Measurements from ENCODE around the gene PNISR.

The PNISR gene

DNA sequence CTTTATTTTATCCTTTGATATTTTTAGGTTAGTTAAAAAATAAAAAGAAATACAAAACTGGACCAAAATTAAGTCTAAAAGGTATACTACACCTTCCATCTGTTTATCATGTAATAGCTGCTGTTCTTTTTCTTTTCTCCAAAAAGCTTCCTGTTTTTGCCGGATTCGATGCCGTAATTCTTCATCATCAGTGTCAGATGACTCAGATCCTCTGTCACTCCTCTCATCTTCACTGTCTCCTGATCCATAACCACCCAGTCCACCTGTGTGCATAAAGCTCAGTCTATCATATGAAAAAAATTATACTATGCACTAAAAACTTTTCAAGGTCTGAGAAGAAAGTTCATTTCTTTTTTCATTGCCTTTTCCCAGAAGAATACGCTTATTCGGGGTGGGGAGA, 22.7 kb downstream of the PNISR start:
- H3K36me3 ChIP-seq (ENCODE audit: insufficient read depth, low read length), result peaks cover 65% of the 10 kb centered on the region
- no peak overlapping the region for H3K9ac ChIP-seq (ENCODE audit: low read length)
- no peak overlapping the region for H3K27ac ChIP-seq (ENCODE audit: low read depth, low read length)
- no peaks in the 10 kb centered on the region for H3K27me3 ChIP-seq (ENCODE audit: control insufficient read depth in 1 of 2, insufficient read depth in 2 of 2, low read length in 2 of 2)
- no peaks in the 10 kb centered on the region for H3K9me3 ChIP-seq (ENCODE audit: low read length)
- H3K4me3 ChIP-seq (ENCODE audit: low read depth in 1 of 2, low read length in 2 of 2), result no peak overlapping the region
- H3K4me1 ChIP-seq (ENCODE audit: insufficient read depth, low read length), result no peaks in the 10 kb centered on the region

DNA sequence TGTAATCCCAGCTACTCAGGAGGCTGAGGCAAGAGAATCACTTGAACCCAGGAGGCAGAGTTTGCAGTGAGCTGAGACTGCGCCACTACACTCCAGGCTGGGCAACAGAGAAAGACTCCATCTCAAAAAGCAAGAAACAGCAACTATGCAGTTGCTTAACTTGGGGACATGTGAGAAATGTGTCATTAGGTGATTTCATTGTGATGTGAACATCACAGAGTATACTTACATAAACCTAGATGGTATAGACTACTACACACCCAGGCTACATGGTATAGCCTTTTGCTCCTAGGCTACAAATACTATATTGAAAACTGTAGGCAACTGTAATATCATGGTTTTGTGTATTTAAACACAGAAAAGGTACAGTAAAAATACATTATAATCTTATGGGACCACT, 27.8 kb downstream of the PNISR start:
- Histone ChIP-seq H3K36me3 (ENCODE audit: insufficient read depth, low read length) (peaks cover 21% of the 10 kb centered on the region), H3K27ac (ENCODE audit: low read depth, low read length) (no peak overlapping the region), H3K9me3 (ENCODE audit: low read length) (no peaks in the 10 kb centered on the region), H3K4me3 (ENCODE audit: low read depth in 1 of 2, low read length in 2 of 2) (no peak overlapping the region), H3K4me1 (ENCODE audit: insufficient read depth, low read length) (peaks cover 5% of the 10 kb centered on the region), H3K27me3 (ENCODE audit: control insufficient read depth in 1 of 2, insufficient read depth in 2 of 2, low read length in 2 of 2) (no peaks in the 10 kb centered on the region), H3K9ac (ENCODE audit: low read length) (no peak overlapping the region)

DNA sequence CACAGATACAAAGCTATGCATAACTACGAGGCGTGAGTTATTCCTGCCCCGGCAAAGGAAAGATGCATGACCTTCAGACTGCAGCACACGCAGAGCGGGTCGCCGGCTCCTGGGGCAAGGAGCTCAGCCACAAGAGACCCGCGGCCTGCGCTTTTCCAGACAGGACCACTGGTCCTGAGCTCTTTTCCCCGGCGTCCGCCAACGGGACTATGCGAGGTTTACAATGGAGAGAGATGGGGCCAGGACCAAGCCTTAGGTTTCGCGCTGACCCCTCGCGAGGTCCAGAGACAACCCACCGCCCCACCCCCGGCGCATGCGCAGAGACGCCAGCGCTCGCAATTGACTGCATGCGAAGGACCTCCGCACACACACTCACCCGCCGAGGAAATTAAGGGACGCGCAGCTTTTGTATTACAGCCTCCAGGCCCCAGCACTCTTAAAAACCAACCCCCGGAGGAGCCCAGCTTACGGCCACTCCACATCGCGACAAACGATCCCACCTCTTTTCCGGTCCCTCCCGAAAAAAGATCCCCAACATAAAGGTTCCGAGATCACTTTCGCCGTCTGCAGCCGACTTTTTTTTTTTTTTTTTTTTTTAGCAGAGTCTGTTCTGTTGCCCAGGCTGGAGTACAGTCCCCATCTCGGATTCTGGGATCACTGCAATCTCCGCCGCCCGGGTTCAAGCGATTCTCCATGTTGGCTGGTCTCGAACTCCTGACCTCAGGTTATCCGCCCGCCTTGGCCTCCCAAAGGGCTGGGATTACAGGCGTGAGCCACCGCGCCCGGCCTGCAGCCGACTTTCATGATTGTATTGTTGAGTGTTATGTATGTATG, 31.2 kb downstream of the PNISR start, which contains the start of gene COQ3:
Gene COQ3 (minus strand): TSS at position 498 of the 834 bp plus-strand sequence. CDS start 16 bp downstream, at position 482.
- H3K4me1 ChIP-seq (ENCODE audit: insufficient read depth, low read length), result peaks cover 5% of the 10 kb centered on the region
- peaks cover 7% of the 10 kb centered on the region for H3K36me3 ChIP-seq (ENCODE audit: insufficient read depth, low read length)
- H3K27ac ChIP-seq (ENCODE audit: low read depth, low read length), result peak within 1 kb of the TSS; percentile 87
- H3K9ac ChIP-seq (ENCODE audit: low read length), result peak within 1 kb of the TSS; percentile 60
- no peaks in the 10 kb centered on the region for H3K9me3 ChIP-seq (ENCODE audit: low read length)
- H3K4me3 ChIP-seq (ENCODE audit: low read depth in 1 of 2, low read length in 2 of 2), result peak within 1 kb of the TSS; percentile 80 to 88
- H3K27me3 ChIP-seq (ENCODE audit: control insufficient read depth in 1 of 2, insufficient read depth in 2 of 2, low read length in 2 of 2), result no peaks in the 10 kb centered on the region

DNA sequence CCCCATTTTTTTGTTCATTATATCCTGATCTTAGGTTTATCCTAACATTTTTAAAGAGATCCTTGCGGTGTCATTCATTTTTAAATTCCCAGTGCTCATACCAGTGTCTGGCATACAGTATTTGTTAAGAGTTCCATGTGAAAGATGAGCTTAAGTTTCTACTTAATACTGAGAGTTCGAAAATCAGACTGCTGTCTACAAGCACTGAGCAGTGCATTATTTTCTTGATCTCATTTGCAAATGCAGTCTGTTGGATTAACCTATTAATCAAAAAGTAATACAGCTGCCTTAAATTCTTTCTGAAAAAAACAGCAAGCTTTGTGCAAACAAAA, 31.8 kb downstream of the PNISR start:
- H3K36me3 ChIP-seq (ENCODE audit: insufficient read depth, low read length), result peaks cover 7% of the 10 kb centered on the region
- no peaks in the 10 kb centered on the region for H3K9me3 ChIP-seq (ENCODE audit: low read length)
- no peaks in the 10 kb centered on the region for H3K27me3 ChIP-seq (ENCODE audit: control insufficient read depth in 1 of 2, insufficient read depth in 2 of 2, low read length in 2 of 2)
- H3K4me3 ChIP-seq (ENCODE audit: low read depth in 1 of 2, low read length in 2 of 2), result peak overlapping the region; percentile 80 to 88
- peak overlapping the region; percentile 60 for H3K9ac ChIP-seq (ENCODE audit: low read length)
- H3K4me1 ChIP-seq (ENCODE audit: insufficient read depth, low read length), result peaks cover 5% of the 10 kb centered on the region
- peak overlapping the region; percentile 87 for H3K27ac ChIP-seq (ENCODE audit: low read depth, low read length)

DNA sequence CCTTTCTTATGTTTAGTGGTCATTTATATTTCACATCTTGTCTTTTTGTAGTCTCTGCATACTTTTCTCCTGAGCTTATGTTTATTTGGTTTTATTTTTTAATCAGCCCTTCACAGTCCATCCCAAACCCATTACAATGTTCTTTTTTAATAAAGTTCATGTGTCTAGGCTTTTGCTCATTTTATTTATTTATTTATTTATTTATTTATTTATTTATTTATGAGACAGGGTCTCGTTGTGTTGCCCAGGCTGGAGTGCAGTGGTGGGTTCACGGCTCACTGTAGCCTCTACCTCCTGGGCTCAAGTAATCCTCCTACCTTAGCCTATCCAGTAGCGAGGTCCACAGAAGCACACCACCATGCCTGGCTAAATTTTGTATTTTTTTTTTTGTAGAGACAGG, 34.2 kb downstream of the PNISR start:
- H3K9ac ChIP-seq (ENCODE audit: low read length), result no peak overlapping the region
- no peaks in the 10 kb centered on the region for H3K27me3 ChIP-seq (ENCODE audit: control insufficient read depth in 1 of 2, insufficient read depth in 2 of 2, low read length in 2 of 2)
- peaks cover 5% of the 10 kb centered on the region for H3K4me1 ChIP-seq (ENCODE audit: insufficient read depth, low read length)
- H3K4me3 ChIP-seq (ENCODE audit: low read depth in 1 of 2, low read length in 2 of 2), result no peak overlapping the region
- no peaks in the 10 kb centered on the region for H3K9me3 ChIP-seq (ENCODE audit: low read length)
- H3K27ac ChIP-seq (ENCODE audit: low read depth, low read length), result no peak overlapping the region
- H3K36me3 ChIP-seq (ENCODE audit: insufficient read depth, low read length), result no peaks in the 10 kb centered on the region

DNA sequence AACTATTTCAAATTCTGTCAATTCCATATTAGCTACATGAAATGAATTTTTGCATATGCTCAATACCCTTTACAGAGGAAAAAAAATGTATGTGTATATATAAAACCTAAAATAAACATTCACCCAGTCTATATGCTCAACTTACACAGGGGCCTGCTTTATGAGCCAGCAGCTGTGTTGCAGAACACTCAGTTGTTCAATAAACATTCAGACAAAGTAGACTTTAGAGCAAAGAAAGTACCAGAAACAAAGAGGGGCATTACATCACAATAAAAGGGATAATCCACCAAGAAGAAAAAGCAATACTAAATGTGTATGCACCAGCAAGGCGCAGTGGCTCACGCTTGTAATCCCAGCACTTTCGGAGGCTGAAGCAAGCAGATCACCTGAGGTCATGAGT, 40.6 kb downstream of the PNISR start:
- Histone ChIP-seq H3K27me3 (ENCODE audit: control insufficient read depth in 1 of 2, insufficient read depth in 2 of 2, low read length in 2 of 2) (no peaks in the 10 kb centered on the region), H3K36me3 (ENCODE audit: insufficient read depth, low read length) (no peaks in the 10 kb centered on the region), H3K9me3 (ENCODE audit: low read length) (no peaks in the 10 kb centered on the region)

DNA sequence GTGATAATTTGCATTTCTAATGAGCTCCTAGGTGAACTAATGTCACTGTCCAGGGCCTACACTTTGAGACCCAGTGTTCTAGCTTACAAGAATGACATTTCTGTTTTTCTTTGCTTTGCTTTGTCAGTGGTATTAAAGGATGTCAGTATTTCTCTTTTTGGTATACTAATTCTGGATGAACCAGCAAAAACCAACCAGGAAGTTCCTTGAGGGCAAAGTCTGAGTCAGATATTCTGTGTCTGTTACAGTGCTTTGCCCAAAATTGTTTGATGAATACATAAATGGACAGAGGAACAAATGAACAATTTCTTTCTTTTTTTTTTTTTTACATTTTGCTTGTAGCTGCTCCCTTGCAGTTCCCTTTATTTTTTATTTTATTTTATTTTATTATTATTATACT, 46.5 kb downstream of the PNISR start:
- Histone ChIP-seq H3K4me3 (ENCODE audit: low read depth in 1 of 2, low read length in 2 of 2) (no peak overlapping the region), H3K4me1 (ENCODE audit: insufficient read depth, low read length) (no peaks in the 10 kb centered on the region), H3K27me3 (ENCODE audit: control insufficient read depth in 1 of 2, insufficient read depth in 2 of 2, low read length in 2 of 2) (no peaks in the 10 kb centered on the region), H3K9me3 (ENCODE audit: low read length) (no peaks in the 10 kb centered on the region), H3K36me3 (ENCODE audit: insufficient read depth, low read length) (no peaks in the 10 kb centered on the region), H3K9ac (ENCODE audit: low read length) (no peak overlapping the region), H3K27ac (ENCODE audit: low read depth, low read length) (no peak overlapping the region)

More for the DNA sequence above, 40.6 kb downstream of the PNISR start:
- H3K27ac ChIP-seq (ENCODE audit: low read depth, low read length), result no peak overlapping the region
- no peaks in the 10 kb centered on the region for H3K4me1 ChIP-seq (ENCODE audit: insufficient read depth, low read length)
- no peak overlapping the region for H3K4me3 ChIP-seq (ENCODE audit: low read depth in 1 of 2, low read length in 2 of 2)
- H3K9ac ChIP-seq (ENCODE audit: low read length), result no peak overlapping the region

DNA sequence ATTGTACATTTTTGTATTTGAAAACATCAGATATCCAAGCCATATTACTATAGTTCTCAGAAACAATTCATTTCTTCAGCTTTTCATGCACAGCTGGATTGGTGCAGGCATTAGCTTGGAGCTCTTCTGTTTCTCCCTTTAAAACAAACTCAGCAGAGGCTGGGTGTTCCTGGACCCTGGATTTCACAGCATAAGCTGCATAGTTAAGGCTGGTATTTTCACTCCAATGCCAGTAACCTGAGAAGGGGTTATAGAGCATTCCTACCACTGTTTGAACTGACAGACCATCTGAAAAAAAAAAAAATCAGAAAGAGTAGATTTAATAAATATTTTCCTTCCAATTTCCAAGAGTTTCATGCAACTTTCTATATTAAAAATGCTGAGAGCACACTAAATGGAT, 55.6 kb downstream of the PNISR start:
- Histone ChIP-seq H3K9me3 (ENCODE audit: low read length) (no peaks in the 10 kb centered on the region), H3K9ac (ENCODE audit: low read length) (no peak overlapping the region), H3K27ac (ENCODE audit: low read depth, low read length) (no peak overlapping the region), H3K4me1 (ENCODE audit: insufficient read depth, low read length) (no peaks in the 10 kb centered on the region), H3K4me3 (ENCODE audit: low read depth in 1 of 2, low read length in 2 of 2) (no peak overlapping the region), H3K36me3 (ENCODE audit: insufficient read depth, low read length) (no peaks in the 10 kb centered on the region), H3K27me3 (ENCODE audit: control insufficient read depth in 1 of 2, insufficient read depth in 2 of 2, low read length in 2 of 2) (no peaks in the 10 kb centered on the region)

DNA sequence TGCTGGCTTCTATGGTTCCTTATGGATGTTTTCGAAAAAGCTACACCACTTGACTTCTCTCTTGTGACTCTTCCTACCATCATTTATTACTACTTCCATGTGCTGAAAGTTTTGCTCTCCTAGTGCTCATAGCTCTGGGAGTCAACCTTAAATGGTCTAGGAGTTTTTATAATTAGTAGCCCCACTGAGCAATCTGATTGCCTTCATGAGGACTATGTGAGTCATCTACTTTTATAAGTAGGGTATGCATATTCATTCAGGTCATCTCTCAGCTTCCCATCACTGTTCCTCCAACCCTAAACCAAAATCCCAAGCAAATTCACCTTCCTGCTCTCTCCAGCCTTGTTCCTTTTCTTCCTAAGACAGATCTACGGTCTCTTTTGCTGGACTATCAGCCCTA, 58.3 kb downstream of the PNISR start:
- no peak overlapping the region for H3K9ac ChIP-seq (ENCODE audit: low read length)
- no peak overlapping the region for H3K4me3 ChIP-seq (ENCODE audit: low read depth in 1 of 2, low read length in 2 of 2)
- H3K4me1 ChIP-seq (ENCODE audit: insufficient read depth, low read length), result no peaks in the 10 kb centered on the region
- H3K27me3 ChIP-seq (ENCODE audit: control insufficient read depth in 1 of 2, insufficient read depth in 2 of 2, low read length in 2 of 2), result no peaks in the 10 kb centered on the region
- H3K9me3 ChIP-seq (ENCODE audit: low read length), result no peaks in the 10 kb centered on the region
- H3K27ac ChIP-seq (ENCODE audit: low read depth, low read length), result no peak overlapping the region
- H3K36me3 ChIP-seq (ENCODE audit: insufficient read depth, low read length), result no peaks in the 10 kb centered on the region

DNA sequence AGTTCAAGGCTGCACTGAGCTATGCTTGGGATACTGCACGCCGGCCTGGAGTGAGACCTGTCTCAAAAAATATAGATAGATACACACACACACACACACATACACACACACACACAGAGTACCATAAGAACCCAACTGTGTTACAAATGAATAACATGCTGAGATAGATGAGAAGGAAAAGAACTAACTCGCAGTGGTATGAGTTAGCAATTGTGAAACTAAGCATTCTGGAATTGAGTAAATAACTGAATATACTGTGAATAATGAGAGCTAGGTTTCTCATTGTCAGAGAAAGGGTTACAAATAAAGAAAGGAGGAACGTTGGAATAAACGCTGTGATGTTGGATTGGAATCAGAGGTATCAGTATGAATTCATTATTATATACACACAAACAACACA, 61.1 kb downstream of the PNISR start:
- H3K27ac ChIP-seq (ENCODE audit: low read depth, low read length), result no peak overlapping the region

DNA sequence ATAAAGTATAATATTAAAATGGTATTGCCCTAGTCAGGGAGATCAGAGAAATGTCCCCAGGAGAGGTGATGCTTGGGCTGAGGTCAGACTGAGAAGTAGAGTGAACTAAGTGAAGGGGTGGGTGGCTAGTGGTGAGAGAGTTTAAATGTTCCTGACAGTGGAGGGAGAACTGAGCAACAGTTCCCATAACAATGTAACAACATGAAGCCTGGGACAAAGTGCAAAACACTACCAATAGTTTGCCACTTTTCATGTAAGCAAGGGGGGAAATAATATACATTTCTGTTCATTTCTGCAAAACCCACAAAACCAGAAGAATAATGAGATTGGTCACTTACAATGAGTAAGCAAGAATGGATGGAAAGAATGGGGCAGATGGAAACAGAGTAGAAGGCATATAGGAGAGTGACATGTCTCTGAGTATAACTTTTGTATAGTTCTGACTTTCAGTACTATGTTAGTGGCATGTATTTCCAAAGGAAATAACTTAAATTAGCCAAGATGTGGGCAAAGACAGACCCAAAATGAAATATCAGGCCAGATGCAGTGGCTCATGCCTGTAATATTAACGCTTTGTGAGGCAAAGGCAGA, 62.3 kb downstream of the PNISR start:
- Histone ChIP-seq H3K9me3 (ENCODE audit: low read length) (no peaks in the 10 kb centered on the region), H3K9ac (ENCODE audit: low read length) (no peak overlapping the region)

More for the DNA sequence above, 61.1 kb downstream of the PNISR start:
- H3K9me3 ChIP-seq (ENCODE audit: low read length), result no peaks in the 10 kb centered on the region
- H3K4me3 ChIP-seq (ENCODE audit: low read depth in 1 of 2, low read length in 2 of 2), result no peak overlapping the region
- H3K27me3 ChIP-seq (ENCODE audit: control insufficient read depth in 1 of 2, insufficient read depth in 2 of 2, low read length in 2 of 2), result no peaks in the 10 kb centered on the region
- no peaks in the 10 kb centered on the region for H3K4me1 ChIP-seq (ENCODE audit: insufficient read depth, low read length)
- no peak overlapping the region for H3K9ac ChIP-seq (ENCODE audit: low read length)
- H3K36me3 ChIP-seq (ENCODE audit: insufficient read depth, low read length), result no peaks in the 10 kb centered on the region

DNA sequence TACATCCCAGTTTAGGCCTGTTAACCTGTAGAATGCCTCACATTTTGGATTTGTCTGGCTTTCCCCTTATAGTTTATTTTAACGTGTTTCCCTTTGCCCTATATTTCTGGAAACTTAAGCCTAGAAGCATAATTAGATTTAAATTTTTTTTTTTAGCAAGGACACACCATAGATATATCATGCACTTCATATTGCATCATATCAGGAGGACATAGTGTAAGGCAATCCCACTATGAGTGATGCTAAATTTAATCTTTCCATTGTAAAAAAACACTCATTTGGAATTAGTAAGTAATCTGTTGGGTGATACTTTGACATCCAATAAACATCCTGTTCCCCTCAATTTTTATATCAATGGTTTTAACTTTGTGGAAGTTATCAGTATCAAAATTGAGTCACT, 65.3 kb downstream of the PNISR start:
- H3K4me3 ChIP-seq (ENCODE audit: low read depth in 1 of 2, low read length in 2 of 2), result no peak overlapping the region
- H3K9me3 ChIP-seq (ENCODE audit: low read length), result no peaks in the 10 kb centered on the region
- no peak overlapping the region for H3K9ac ChIP-seq (ENCODE audit: low read length)
- no peaks in the 10 kb centered on the region for H3K27me3 ChIP-seq (ENCODE audit: control insufficient read depth in 1 of 2, insufficient read depth in 2 of 2, low read length in 2 of 2)
- no peaks in the 10 kb centered on the region for H3K36me3 ChIP-seq (ENCODE audit: insufficient read depth, low read length)
- no peak overlapping the region for H3K27ac ChIP-seq (ENCODE audit: low read depth, low read length)
- no peaks in the 10 kb centered on the region for H3K4me1 ChIP-seq (ENCODE audit: insufficient read depth, low read length)

More for the DNA sequence above, 62.3 kb downstream of the PNISR start:
- Histone ChIP-seq H3K27ac (ENCODE audit: low read depth, low read length) (no peak overlapping the region), H3K4me1 (ENCODE audit: insufficient read depth, low read length) (no peaks in the 10 kb centered on the region), H3K27me3 (ENCODE audit: control insufficient read depth in 1 of 2, insufficient read depth in 2 of 2, low read length in 2 of 2) (no peaks in the 10 kb centered on the region), H3K36me3 (ENCODE audit: insufficient read depth, low read length) (no peaks in the 10 kb centered on the region), H3K4me3 (ENCODE audit: low read depth in 1 of 2, low read length in 2 of 2) (no peak overlapping the region)

Measured in muscle layer of colon (tissue), 2 donors.